GM18505 (cell line): ENCODE data around the gene TBC1D22A.

Experiments used
- ATAC-seq: cut with Tn5 transposase; IDR thresholded peaks from one replicate; pipeline ENCODE4 v1.9.1; 2021; ENCODE audit not compliant: unreplicated experiment
- POLR2A ChIP-seq: IDR thresholded peaks from 4 replicates; pipeline ENCODE4 v1.6.1; 2011; ENCODE audit warnings: borderline replicate concordance; ENCODE audit not compliant: insufficient read depth, insufficient read length; ENCODE audit errors: extremely low read depth

Gene TBC1D22A

DNA sequence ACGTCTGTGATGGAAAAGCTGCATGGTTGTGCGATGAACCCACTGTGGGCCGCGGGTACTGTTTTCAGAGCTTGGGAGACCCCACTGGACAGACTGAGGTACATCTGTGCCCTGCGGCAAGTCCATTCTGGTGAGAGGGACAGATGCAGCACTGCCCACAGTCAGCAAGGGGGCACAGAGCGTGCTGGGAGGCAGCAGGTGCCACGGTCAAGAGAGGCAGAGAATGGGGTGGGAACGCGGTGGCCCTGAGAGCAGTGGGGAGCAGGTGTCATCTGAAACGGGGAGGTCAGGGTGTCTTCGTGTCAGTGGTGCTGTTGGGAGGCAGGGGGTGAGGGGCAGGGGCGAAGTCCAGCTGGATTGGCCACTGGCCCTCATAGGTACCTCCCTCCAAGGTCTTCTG, 32.0 kb downstream of the TBC1D22A start:
- no peak for ATAC-seq
- no peak for TF ChIP-seq POLR2A

- ATAC-seq = no peak
- TF ChIP-seq POLR2A = no peak
Measured at GRCh38 chr22:46795140-46795539, 32.7 kb downstream of the TBC1D22A start.

GRCh38 chr22:46795845-46796565, 33.6 kb downstream of the TBC1D22A start:
- no peak for ATAC-seq
- no peak for TF ChIP-seq POLR2A

GRCh38 chr22:46796566-46797195, 34.2 kb downstream of the TBC1D22A start:
- no peak for TF ChIP-seq POLR2A
- no peak for ATAC-seq

GRCh38 chr22:46797355-46797754, 34.9 kb downstream of the TBC1D22A start:
- TF ChIP-seq POLR2A = no peak
- no peak for ATAC-seq

- ATAC-seq = no peak
- TF ChIP-seq POLR2A = no peak
Measured at GRCh38 chr22:46798041-46798365, 35.6 kb downstream of the TBC1D22A start.

GRCh38 chr22:46798366-46799350, 36.2 kb downstream of the TBC1D22A start:
- no peak for TF ChIP-seq POLR2A
- ATAC-seq = no peak

DNA sequence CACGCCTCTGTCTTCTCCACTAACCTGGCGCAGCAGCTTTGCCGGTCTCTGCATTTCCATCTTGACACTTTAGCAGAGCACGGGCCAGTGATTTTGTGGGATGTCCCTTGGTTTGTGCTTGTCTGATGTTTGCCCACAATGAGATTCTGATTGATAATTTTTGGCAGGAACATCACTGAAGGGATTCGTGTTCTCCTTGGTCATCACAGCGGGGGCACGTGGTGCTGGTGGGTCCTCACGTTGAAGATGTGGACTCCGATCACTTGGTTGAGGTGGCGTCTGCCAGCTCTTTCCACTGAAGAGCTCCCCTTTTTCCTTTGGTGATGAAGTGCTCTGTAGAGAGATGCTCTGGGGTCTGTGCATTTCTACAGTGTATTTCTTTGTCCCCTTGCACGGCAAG, 37.2 kb downstream of the TBC1D22A start:
- TF ChIP-seq POLR2A = no peak

GRCh38 chr22:46800102-46800857, 37.8 kb downstream of the TBC1D22A start:
- ATAC-seq = no peak
- no peak for TF ChIP-seq POLR2A

More for the DNA sequence above, 37.2 kb downstream of the TBC1D22A start:
- no peak for ATAC-seq

DNA sequence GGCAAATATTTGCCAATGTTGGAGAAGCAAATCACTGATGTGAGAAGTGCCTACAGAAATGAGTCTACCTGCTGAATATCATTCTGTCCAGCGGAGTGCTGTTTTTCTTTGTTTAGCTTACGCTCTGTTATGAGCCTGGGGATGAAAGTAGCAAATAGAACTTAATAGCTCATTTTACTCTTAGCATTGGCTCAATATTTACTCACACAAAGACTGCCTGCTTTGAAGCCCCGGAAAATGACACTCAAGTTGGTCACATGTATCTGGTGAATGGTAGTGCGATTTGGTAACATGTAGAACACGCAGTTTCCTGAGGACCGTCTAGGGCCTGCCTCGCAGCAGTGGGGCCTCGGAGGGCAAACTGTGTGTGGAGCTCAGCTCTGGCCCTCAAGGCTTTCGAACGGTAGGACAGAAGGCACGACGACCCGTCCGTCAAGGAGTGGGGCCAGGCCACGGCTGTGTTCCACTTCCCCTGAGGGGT, 38.9 kb downstream of the TBC1D22A start:
- ATAC-seq = no peak
- TF ChIP-seq POLR2A = no peak

DNA sequence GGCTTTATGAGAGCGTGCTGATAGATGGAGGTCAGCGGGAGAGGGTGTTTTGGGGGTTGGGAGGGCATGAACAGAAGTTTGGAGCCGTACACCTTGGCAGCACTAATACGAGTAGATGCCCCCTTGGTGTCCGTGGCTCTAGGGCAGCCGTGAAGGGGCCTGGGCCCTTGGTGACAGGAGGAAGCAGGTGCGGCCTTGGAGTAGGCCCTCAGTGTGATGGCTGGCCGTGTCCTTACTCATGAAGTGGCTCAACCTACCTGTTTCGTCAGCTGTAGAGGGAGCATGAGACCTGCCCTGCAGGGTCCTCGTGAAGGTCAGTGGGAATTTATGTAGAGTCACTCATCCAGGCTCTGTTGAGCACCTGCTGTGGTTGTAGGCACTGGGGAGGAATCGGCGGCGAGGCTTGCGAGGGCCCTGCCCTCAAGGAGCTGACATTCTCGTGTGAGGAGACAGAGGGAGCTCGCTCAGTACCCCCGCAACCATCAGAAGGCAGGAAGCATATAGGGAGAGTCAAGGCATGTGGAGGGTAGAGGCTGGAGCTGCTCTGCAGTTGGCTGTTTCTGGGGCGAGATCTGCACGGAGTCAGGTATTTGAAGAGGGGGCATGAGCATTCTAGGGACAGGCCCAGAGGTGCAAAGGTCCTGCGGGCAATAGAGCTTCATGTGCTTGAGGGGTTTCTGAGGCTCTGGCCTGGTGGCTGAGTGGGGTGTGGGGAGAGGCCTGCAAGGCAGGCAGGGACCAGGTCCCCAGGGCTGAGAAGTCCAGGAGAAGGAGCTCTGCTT, 39.6 kb downstream of the TBC1D22A start:
- no peak for ATAC-seq

DNA sequence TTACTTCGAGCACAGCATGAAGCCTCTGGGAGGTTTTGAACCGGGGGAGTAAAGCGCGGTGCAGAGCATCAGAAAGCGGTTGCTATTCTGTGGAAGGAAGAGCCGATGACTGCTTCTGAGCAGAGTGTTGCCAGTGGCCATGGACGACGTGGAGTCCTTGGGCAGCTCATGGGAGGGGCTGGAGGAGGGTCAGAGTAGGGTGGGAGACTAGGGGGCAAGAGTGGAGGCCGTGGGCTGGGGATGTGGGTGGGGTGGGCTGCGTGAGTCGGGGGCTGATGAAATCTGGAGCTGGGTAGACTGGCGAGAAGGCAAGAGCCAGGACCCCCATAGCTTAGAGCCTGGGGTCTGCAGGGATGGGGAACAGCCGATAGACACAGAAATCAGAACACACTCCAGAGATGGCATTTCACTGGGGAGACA, 40.2 kb downstream of the TBC1D22A start:
- no peak for TF ChIP-seq POLR2A

More for the DNA sequence above, 39.6 kb downstream of the TBC1D22A start:
- no peak for TF ChIP-seq POLR2A

More for the DNA sequence above, 40.2 kb downstream of the TBC1D22A start:
- ATAC-seq = no peak
